ENCODE data around the gene ADAMTS13. TPM values are rescaled to one million over a fixed set of nuclear protein-coding genes. Genes with fewer than 3 reads are reported as not detected.

ADAMTS13 gene
- total RNA-seq, 1 donor from 2014 or later = 1.2 TPM

GRCh38 chr9:133470988-133471387 lies 48.8 kb downstream of the ADAMTS13 start:
- DNase-seq (ENCODE audit: low read depth) = no peak

GRCh38 chr9:133471551-133472276 lies 49.5 kb downstream of the ADAMTS13 start:
- no peak for DNase-seq (ENCODE audit: low read depth)

- no peak for DNase-seq (ENCODE audit: low read depth)
Observed at GRCh38 chr9:133472277-133472645, 50.1 kb downstream of the ADAMTS13 start.

GRCh38 chr9:133472753-133473378 lies 50.7 kb downstream of the ADAMTS13 start:
- no peak for DNase-seq (ENCODE audit: low read depth)

GRCh38 chr9:133473743-133474142 lies 51.6 kb downstream of the ADAMTS13 start:
- DNase-seq (ENCODE audit: low read depth) = no peak

GRCh38 chr9:133474215-133474614 lies 52.0 kb downstream of the ADAMTS13 start:
- DNase-seq (ENCODE audit: low read depth) = no peak

- no peak for DNase-seq (ENCODE audit: low read depth)
Observed at GRCh38 chr9:133474853-133475252, 52.7 kb downstream of the ADAMTS13 start.

- DNase-seq (ENCODE audit: low read depth) = no peak
Observed at GRCh38 chr9:133475292-133476012, 53.3 kb downstream of the ADAMTS13 start.

- DNase-seq (ENCODE audit: low read depth) = no peak
Observed at GRCh38 chr9:133476036-133476931, 54.1 kb downstream of the ADAMTS13 start.

GRCh38 chr9:133476941-133477340 lies 54.8 kb downstream of the ADAMTS13 start:
- DNase-seq (ENCODE audit: low read depth) = no peak

GRCh38 chr9:133477461-133477860 lies 55.3 kb downstream of the ADAMTS13 start:
- no peak for DNase-seq (ENCODE audit: low read depth)

GRCh38 chr9:133477992-133478850 lies 56.1 kb downstream of the ADAMTS13 start:
- peak; percentile 24 for DNase-seq (ENCODE audit: low read depth)

- peak; percentile 84 for DNase-seq (ENCODE audit: low read depth)
Observed at GRCh38 chr9:133478851-133479711, 56.9 kb downstream of the ADAMTS13 start, which contains the start of gene SLC2A6. Gene SLC2A6, minus strand, starts transcription at chr9:133479099. Its CDS starts 40 bp downstream, at chr9:133479059.

GRCh38 chr9:133483611-133484010 lies 61.4 kb downstream of the ADAMTS13 start:
- no peak for DNase-seq (ENCODE audit: low read depth)

GRCh38 chr9:133484671-133485437 lies 62.7 kb downstream of the ADAMTS13 start:
- DNase-seq (ENCODE audit: low read depth) = no peak

- no peak for DNase-seq (ENCODE audit: low read depth)
Observed at GRCh38 chr9:133485531-133486260, 63.5 kb downstream of the ADAMTS13 start.

- no peak for DNase-seq (ENCODE audit: low read depth)
Observed at GRCh38 chr9:133487331-133487725, 65.2 kb downstream of the ADAMTS13 start.

Data from myocyte (in vitro differentiated cells).